ENCODE measurements around the gene SMPX. TPM values are rescaled to one million over a fixed set of nuclear protein-coding genes. Genes with fewer than 3 reads are reported as not detected.
A peak's percentile ranks its signal among the peaks of the same experiment; 100 is the strongest.

The SMPX gene
- total and polyA plus RNA-seq, 4 donors, result 0.09 to 0.10 TPM; not detected in 2

- no peak overlapping the region for H3K4me3 ChIP-seq (ENCODE audit: low read depth in 1 of 3, low read length in 3 of 3)
- 54% methylated on average over 5 of the region's 5 CpGs for WGBS
- TF ChIP-seq TAF1 (conservative IDR thresholded peaks at IDR 0.05) (no peak), HNF4A (conservative IDR thresholded peaks at IDR 0.05) (no peak), CTCF (IDR thresholded peaks at IDR 0.05; ENCODE audit: low read depth, low read length, missing input control) (no peak), REST (IDR thresholded peaks at IDR 0.05) (no peak), FOXA2 (IDR thresholded peaks at IDR 0.05) (no peak), FOXA1 (IDR thresholded peaks at IDR 0.05) (no peak), MAX (IDR thresholded peaks at IDR 0.05) (no peak), ZBTB33 (IDR thresholded peaks at IDR 0.05) (no peak), ATF3 (IDR thresholded peaks at IDR 0.05) (no peak), EGR1 (IDR thresholded peaks at IDR 0.05; ENCODE audit: low read depth in 2 of 2) (no peak)
Observed at GRCh38 chrX:21735038-21735767, 22.7 kb downstream of the SMPX start.

GRCh38 chrX:21734175-21734574 lies 23.7 kb downstream of the SMPX start:
- Histone ChIP-seq H3K9ac (ENCODE audit: low read depth in 1 of 2, low read length in 2 of 2) (no peak overlapping the region), H3K4me1 (ENCODE audit: control insufficient read depth in 4 of 4, insufficient read depth in 4 of 4, low read length in 3 of 4) (peaks cover 2 to 8% (median 7%) of the 10 kb centered on the region in 4 donors), H3K27ac (ENCODE audit: low read depth in 1 of 2, low read length in 2 of 2) (no peak overlapping the region), H3K9me3 (ENCODE audit: control insufficient read depth in 4 of 4, low read length in 3 of 4) (no peaks in the 10 kb centered on the region), H3K4me3 (ENCODE audit: low read depth in 1 of 3, low read length in 3 of 3) (no peak overlapping the region), H3K36me3 (ENCODE audit: control insufficient read depth in 4 of 4, insufficient read depth in 3 of 4, low read depth in 1 of 4, low read length in 3 of 4) (no peaks in the 10 kb centered on the region), H3K27me3 (ENCODE audit: control insufficient read depth in 4 of 4, insufficient read depth in 4 of 4, low read length in 3 of 4) (no peaks in the 10 kb centered on the region)
- TF ChIP-seq HNF4A (conservative IDR thresholded peaks at IDR 0.05) (peak; percentile 45 to 68), SP1 (IDR thresholded peaks at IDR 0.05) (peak; percentile 69), TAF1 (conservative IDR thresholded peaks at IDR 0.05) (no peak), RXRA (IDR thresholded peaks at IDR 0.05) (peak in 1 of 2 donors; percentile 36), YY1 (IDR thresholded peaks at IDR 0.05) (no peak), CTCF (IDR thresholded peaks at IDR 0.05; ENCODE audit: low read depth, low read length, missing input control) (no peak)
- WGBS, result 15% methylated on average over 2 of the region's 2 CpGs
- DNase-seq (ENCODE audit: low spot score), result no peak

More at GRCh38 chrX:21735038-21735767, 22.7 kb downstream of the SMPX start:
- Histone ChIP-seq H3K4me1 (ENCODE audit: control insufficient read depth in 4 of 4, insufficient read depth in 4 of 4, low read length in 3 of 4) (peaks cover 2 to 8% (median 7%) of the 10 kb centered on the region in 4 donors), H3K9ac (ENCODE audit: low read depth in 1 of 2, low read length in 2 of 2) (no peak overlapping the region), H3K27me3 (ENCODE audit: control insufficient read depth in 4 of 4, insufficient read depth in 4 of 4, low read length in 3 of 4) (no peaks in the 10 kb centered on the region), H3K27ac (ENCODE audit: low read depth in 1 of 2, low read length in 2 of 2) (no peak overlapping the region), H3K9me3 (ENCODE audit: control insufficient read depth in 4 of 4, low read length in 3 of 4) (no peaks in the 10 kb centered on the region), H3K36me3 (ENCODE audit: control insufficient read depth in 4 of 4, insufficient read depth in 3 of 4, low read depth in 1 of 4, low read length in 3 of 4) (no peaks in the 10 kb centered on the region)
- DNase-seq (ENCODE audit: low spot score), result no peak

Data from liver (tissue), 9 donors.